Activated naive CD4-positive, alpha-beta T cell treated with anti-CD3 and anti-CD28 coated beads for 36 hours (primary cell): ENCODE results near the gene CACNA1E. TPM values are rescaled to one million over a fixed set of nuclear protein-coding genes. Genes with fewer than 3 reads are reported as not detected.

ENCODE experiments used
- CTCF ChIA-PET: fragments of 350-600 bp; sonication (Branson Sonifier 250); formaldehyde crosslinking; loops from one replicate; lab custom pipeline; 2021; ENCODE audit warnings: antibody characterized with exemption; lab: Charles Lee
- DNase-seq: peaks from one replicate; pipeline ENCODE4 v3.0.0-alpha.2; 2020
- H3K27ac Mint-ChIP-seq: one replicate; pipeline ENCODE4 v1.8.0; 2021; ENCODE audit warnings: mild to moderate bottlenecking, mixed read lengths
- H3K27me3 Mint-ChIP-seq: one replicate; pipeline ENCODE4 v1.8.0; 2021; ENCODE audit warnings: low read depth, mixed read lengths
- H3K36me3 Mint-ChIP-seq: one replicate; pipeline ENCODE4 v1.8.0; 2021; ENCODE audit warnings: low read depth, mixed read lengths
- H3K4me1 Mint-ChIP-seq: one replicate; pipeline ENCODE4 v1.8.0; 2021; ENCODE audit warnings: low read depth, mixed read lengths
- H3K4me3 Mint-ChIP-seq: one replicate; pipeline ENCODE4 v1.8.0; 2021; ENCODE audit warnings: mild to moderate bottlenecking, moderate library complexity, mixed read lengths
- H3K9me3 Mint-ChIP-seq: one replicate; pipeline ENCODE4 v1.8.0; 2021; ENCODE audit warnings: mixed read lengths
- intact Hi-C: fragments of 100-400 bp; cut with micrococcal nuclease; formaldehyde crosslinking; loops from one replicate; pipeline ENCODE4 v1.15.1; 2023
- total RNA-seq, 2 experiments: library from RNA; stranded (reverse); gene quantifications; one replicate each; pipeline ENCODE4 v1.2.3, GENCODE V29; 2021

Gene CACNA1E
- total RNA-seq, 2 experiments from 2014 or later: not detected

- CTCF ChIA-PET: no interaction called here
- no peak for DNase-seq
- intact Hi-C loops: no loop called here
- H3K27ac Mint-ChIP-seq: no peak overlapping the region
- no peaks in the 10 kb centered on the region for H3K9me3 Mint-ChIP-seq
- H3K27me3 Mint-ChIP-seq: peaks cover 2% of the 10 kb centered on the region
- no peaks in the 10 kb centered on the region for H3K36me3 Mint-ChIP-seq
- no peak overlapping the region for H3K4me3 Mint-ChIP-seq
- H3K4me1 Mint-ChIP-seq: no peaks in the 10 kb centered on the region
Observed at GRCh38 chr1:181769846-181770245, 286.5 kb downstream of the CACNA1E start.

- intact Hi-C loops: no loop called here
- Mint-ChIP-seq H3K4me3 (no peak overlapping the region), H3K27me3 (no peaks in the 10 kb centered on the region), H3K36me3 (no peaks in the 10 kb centered on the region), H3K4me1 (no peaks in the 10 kb centered on the region), H3K27ac (no peak overlapping the region), H3K9me3 (no peaks in the 10 kb centered on the region)
- no peak for DNase-seq
- CTCF ChIA-PET: interaction anchor here (0.5 kb wide), 1 partner anchor 186 kb away, joined by 3 read pairs; no protein-coding TSS in a partner anchor
Observed at GRCh38 chr1:181772714-181773113, 289.4 kb downstream of the CACNA1E start.

GRCh38 chr1:181776044-181776443 is 292.7 kb downstream of the CACNA1E start:
- no peaks in the 10 kb centered on the region for H3K9me3 Mint-ChIP-seq
- H3K27ac Mint-ChIP-seq: no peak overlapping the region
- intact Hi-C loops: no loop called here
- H3K27me3 Mint-ChIP-seq: no peaks in the 10 kb centered on the region
- CTCF ChIA-PET: no interaction called here
- H3K4me3 Mint-ChIP-seq: no peak overlapping the region
- DNase-seq: no peak
- no peaks in the 10 kb centered on the region for H3K36me3 Mint-ChIP-seq
- no peaks in the 10 kb centered on the region for H3K4me1 Mint-ChIP-seq

DNA sequence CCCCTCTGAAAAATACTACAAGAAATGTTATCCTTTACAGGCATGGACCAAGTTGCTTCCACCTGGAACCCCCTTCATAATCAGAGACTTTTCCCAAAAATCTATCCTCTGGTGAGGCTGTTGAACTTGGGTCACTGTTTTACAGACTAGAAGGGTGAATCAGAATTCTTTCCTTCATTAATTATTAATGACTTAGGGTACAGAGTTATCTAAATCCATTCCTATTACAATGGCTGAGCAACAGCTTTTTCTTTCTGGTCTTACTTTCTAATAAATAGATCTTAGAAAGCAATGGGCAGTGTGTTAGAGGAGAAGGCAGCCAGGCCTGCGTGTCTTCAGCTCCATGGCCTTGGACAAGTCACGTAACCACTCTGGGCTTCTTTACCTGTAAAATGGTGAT is 294.0 kb downstream of the CACNA1E start:
- DNase-seq: no peak
- H3K4me1 Mint-ChIP-seq: no peaks in the 10 kb centered on the region
- no peaks in the 10 kb centered on the region for H3K27me3 Mint-ChIP-seq
- intact Hi-C loops: no loop called here
- no peak overlapping the region for H3K27ac Mint-ChIP-seq
- H3K4me3 Mint-ChIP-seq: no peak overlapping the region
- H3K36me3 Mint-ChIP-seq: no peaks in the 10 kb centered on the region
- H3K9me3 Mint-ChIP-seq: no peaks in the 10 kb centered on the region
- CTCF ChIA-PET: interaction anchor here (0.7 kb wide), 1 partner anchor 9 kb away, joined by 3 read pairs; no protein-coding TSS in a partner anchor

- intact Hi-C loops: no loop called here
- CTCF ChIA-PET: interaction anchor here (0.7 kb wide), 1 partner anchor 9 kb away, joined by 3 read pairs; no protein-coding TSS in a partner anchor
Observed at GRCh38 chr1:181777812-181778211, 294.5 kb downstream of the CACNA1E start.

DNA sequence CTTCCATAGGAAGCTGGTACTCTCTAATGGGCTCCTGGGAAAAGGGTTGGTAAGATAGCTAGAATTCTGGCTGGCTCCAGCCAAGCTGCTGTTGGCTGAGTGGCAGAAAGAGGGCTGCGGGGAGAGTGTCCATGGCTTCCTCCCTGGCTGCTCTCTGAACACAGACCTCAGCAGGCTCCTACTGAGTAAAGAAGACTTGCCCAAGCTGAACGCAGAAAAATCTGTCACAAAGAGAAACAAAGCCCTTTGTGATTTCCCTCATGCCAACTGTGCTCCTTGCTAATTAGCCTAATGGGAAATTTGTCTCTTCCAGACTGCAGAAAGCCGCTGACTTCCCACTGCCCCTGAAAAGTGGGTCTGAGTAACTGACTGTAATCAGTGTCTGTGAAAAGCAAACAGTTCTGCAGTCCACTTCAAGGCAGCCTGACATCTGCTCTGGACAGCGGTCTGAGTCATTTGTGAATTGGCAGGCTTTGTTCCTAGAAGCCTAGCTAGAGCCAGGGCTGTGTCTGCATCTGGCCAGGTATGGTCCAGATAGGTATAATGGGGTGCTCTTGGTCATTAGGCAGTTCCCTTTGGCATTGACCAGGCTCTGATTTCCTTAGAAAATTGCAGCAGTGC is 295.4 kb downstream of the CACNA1E start:
- no peak overlapping the region for H3K27ac Mint-ChIP-seq
- H3K4me3 Mint-ChIP-seq: no peak overlapping the region
- H3K36me3 Mint-ChIP-seq: no peaks in the 10 kb centered on the region
- intact Hi-C loops: no loop called here
- H3K4me1 Mint-ChIP-seq: no peaks in the 10 kb centered on the region
- H3K9me3 Mint-ChIP-seq: no peaks in the 10 kb centered on the region
- H3K27me3 Mint-ChIP-seq: peaks cover 3% of the 10 kb centered on the region
- CTCF ChIA-PET: no interaction called here
- no peak for DNase-seq

More at GRCh38 chr1:181777812-181778211, 294.5 kb downstream of the CACNA1E start:
- H3K36me3 Mint-ChIP-seq: no peaks in the 10 kb centered on the region
- H3K4me3 Mint-ChIP-seq: no peak overlapping the region
- H3K27ac Mint-ChIP-seq: no peak overlapping the region
- H3K9me3 Mint-ChIP-seq: no peaks in the 10 kb centered on the region
- no peak for DNase-seq
- peaks cover under 1% of the 10 kb centered on the region for H3K27me3 Mint-ChIP-seq
- H3K4me1 Mint-ChIP-seq: no peaks in the 10 kb centered on the region

DNA sequence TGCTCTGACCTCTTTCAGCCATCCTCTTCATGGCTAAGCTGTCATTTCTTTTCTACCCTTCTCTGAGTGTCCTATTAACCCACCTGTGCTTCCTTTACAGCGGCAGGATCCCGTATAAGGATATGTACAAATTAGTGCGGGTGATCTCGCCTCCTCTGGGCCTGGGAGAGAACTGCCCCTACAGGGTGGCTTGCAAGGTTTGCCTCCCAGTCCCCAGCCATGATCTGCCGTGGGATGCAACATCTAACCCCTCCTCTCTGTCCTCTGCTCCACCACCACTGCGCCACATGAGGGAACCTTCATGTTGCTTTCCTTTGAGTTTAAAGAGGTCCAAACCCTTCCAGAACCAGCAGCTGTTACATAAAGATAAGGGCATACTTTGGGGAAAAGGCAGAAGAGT is 296.0 kb downstream of the CACNA1E start:
- DNase-seq: no peak
- Mint-ChIP-seq H3K4me3 (no peak overlapping the region), H3K27me3 (peaks cover 3% of the 10 kb centered on the region), H3K4me1 (no peaks in the 10 kb centered on the region), H3K27ac (no peak overlapping the region), H3K9me3 (no peaks in the 10 kb centered on the region), H3K36me3 (no peaks in the 10 kb centered on the region)
- intact Hi-C loops: no loop called here
- CTCF ChIA-PET: no interaction called here

- CTCF ChIA-PET: no interaction called here
- no peak overlapping the region for H3K4me3 Mint-ChIP-seq
Observed at GRCh38 chr1:181783208-181783607, 299.9 kb downstream of the CACNA1E start.

DNA sequence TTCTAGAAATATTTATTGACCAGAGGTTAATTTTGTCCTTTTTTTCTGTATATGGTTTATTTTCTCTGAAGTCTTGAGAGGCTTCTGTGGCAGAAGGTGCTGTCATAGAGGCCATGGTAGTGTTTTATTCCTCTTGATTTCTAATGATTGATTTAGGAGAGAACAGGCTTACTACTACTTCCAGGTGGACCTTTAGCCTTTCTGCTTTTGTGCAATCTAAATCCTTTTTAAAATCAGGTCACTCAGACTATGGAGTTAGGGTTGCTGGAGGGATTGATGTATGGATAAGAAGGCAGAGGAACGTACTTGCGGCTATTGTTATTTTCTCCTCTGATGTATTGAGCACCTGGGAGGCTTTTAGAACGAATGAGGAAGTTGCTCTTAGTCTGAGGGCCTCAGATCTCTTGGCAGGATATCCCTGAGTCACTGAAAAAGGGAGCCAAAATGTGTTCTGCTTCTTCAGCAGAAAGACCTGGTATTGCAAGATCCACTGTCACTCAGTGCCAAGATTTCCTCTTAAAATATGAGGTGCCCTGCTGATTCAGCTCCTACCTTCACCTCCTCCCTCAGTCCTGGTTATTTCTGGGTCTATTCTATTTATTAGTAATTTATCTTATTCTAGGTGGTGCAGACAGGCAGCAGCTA is 300.8 kb downstream of the CACNA1E start:
- intact Hi-C loops: no loop called here
- Mint-ChIP-seq H3K4me3 (no peak overlapping the region), H3K27me3 (peaks cover 3% of the 10 kb centered on the region), H3K4me1 (no peaks in the 10 kb centered on the region), H3K36me3 (no peaks in the 10 kb centered on the region), H3K9me3 (no peaks in the 10 kb centered on the region), H3K27ac (no peak overlapping the region)
- no peak for DNase-seq
- CTCF ChIA-PET: no interaction called here

More at GRCh38 chr1:181783208-181783607, 299.9 kb downstream of the CACNA1E start:
- H3K36me3 Mint-ChIP-seq: no peaks in the 10 kb centered on the region
- no peak for DNase-seq
- H3K4me1 Mint-ChIP-seq: no peaks in the 10 kb centered on the region
- peaks cover 3% of the 10 kb centered on the region for H3K27me3 Mint-ChIP-seq
- no peaks in the 10 kb centered on the region for H3K9me3 Mint-ChIP-seq
- H3K27ac Mint-ChIP-seq: no peak overlapping the region
- intact Hi-C loops: no loop called here

GRCh38 chr1:181789395-181789794 is 306.1 kb downstream of the CACNA1E start:
- Mint-ChIP-seq H3K27ac (no peak overlapping the region), H3K4me3 (no peak overlapping the region), H3K27me3 (peaks cover 8% of the 10 kb centered on the region), H3K36me3 (no peaks in the 10 kb centered on the region), H3K4me1 (no peaks in the 10 kb centered on the region), H3K9me3 (no peaks in the 10 kb centered on the region)
- intact Hi-C loops: no loop called here
- DNase-seq: no peak
- CTCF ChIA-PET: interaction anchor here (0.7 kb wide), 1 partner anchor 81 kb away, joined by 3 read pairs; no protein-coding TSS in a partner anchor

DNA sequence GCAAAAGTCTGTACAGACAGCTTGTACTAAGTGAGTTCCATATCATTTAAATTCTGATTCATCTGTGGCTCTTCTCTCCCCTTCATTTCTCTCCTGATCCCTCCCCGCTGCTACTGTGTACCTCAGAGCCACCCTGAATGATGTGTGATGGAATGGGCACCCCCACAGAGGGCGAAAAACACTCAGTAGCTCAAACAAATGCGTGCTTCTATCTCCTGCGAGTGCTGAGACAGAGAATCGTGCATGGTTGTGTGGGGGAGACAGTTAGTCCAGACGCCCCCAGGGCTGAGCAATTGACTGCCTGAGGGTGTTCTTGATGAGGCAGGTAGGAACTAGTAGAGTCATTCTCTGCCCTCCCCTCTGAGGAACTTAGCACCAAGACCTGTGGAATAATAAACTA is 308.4 kb downstream of the CACNA1E start:
- CTCF ChIA-PET: no interaction called here
- Mint-ChIP-seq H3K36me3 (no peaks in the 10 kb centered on the region), H3K4me1 (no peaks in the 10 kb centered on the region)

DNA sequence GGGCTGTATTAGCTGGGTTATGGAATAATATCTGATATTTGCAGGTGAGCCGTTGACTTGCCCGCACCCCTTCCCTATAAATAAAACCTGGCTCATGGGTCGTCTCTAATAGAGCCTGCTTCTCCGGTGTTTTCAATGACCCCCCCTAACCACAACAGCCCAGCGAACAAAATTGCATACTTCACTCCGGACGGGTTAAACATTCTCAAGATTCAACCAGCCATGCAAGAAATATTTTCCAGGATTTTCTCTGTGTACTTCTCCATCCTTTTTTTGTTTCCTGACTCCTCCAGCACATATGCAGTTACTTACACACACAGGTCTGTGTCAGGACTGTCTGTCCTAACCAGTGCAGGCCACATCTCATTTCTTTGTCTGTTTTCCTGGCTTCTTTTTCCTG is 310.5 kb downstream of the CACNA1E start:
- H3K4me3 Mint-ChIP-seq: no peak overlapping the region
- H3K27ac Mint-ChIP-seq: no peak overlapping the region
- no peaks in the 10 kb centered on the region for H3K4me1 Mint-ChIP-seq
- intact Hi-C loops: no loop called here
- H3K9me3 Mint-ChIP-seq: no peaks in the 10 kb centered on the region
- H3K36me3 Mint-ChIP-seq: no peaks in the 10 kb centered on the region
- DNase-seq: no peak
- CTCF ChIA-PET: no interaction called here
- H3K27me3 Mint-ChIP-seq: peaks cover 12% of the 10 kb centered on the region

More for the DNA sequence above, 308.4 kb downstream of the CACNA1E start:
- peaks cover 10% of the 10 kb centered on the region for H3K27me3 Mint-ChIP-seq
- H3K27ac Mint-ChIP-seq: no peak overlapping the region
- no peaks in the 10 kb centered on the region for H3K9me3 Mint-ChIP-seq
- no peak for DNase-seq
- H3K4me3 Mint-ChIP-seq: no peak overlapping the region
- intact Hi-C loops: no loop called here

GRCh38 chr1:181794332-181794731 is 311.0 kb downstream of the CACNA1E start:
- Mint-ChIP-seq H3K4me3 (no peak overlapping the region), H3K4me1 (no peaks in the 10 kb centered on the region), H3K36me3 (no peaks in the 10 kb centered on the region), H3K27me3 (peaks cover 12% of the 10 kb centered on the region), H3K9me3 (no peaks in the 10 kb centered on the region), H3K27ac (no peak overlapping the region)
- CTCF ChIA-PET: no interaction called here
- no peak for DNase-seq
- intact Hi-C loops: no loop called here
